ENCODE results near the gene BCAR1.

The BCAR1 gene

GRCh38 chr16:75267631-75268264 lies 16.3 kb upstream of the BCAR1 start:
- no peak for DNase-seq
- no peaks in the 10 kb centered on the region for H3K36me3 ChIP-seq (ENCODE audit: insufficient read depth, low read length)
- H3K4me3 ChIP-seq (ENCODE audit: low read depth in 1 of 2, low read length in 2 of 2), result no peak overlapping the region
- no peaks in the 10 kb centered on the region for H3K4me1 ChIP-seq (ENCODE audit: insufficient read depth, low read length)
- H3K27ac ChIP-seq (ENCODE audit: low read length), result no peak overlapping the region
- no peak overlapping the region for H3K9ac ChIP-seq (ENCODE audit: low read depth, low read length)
- ATAC-seq (ENCODE audit: insufficient read depth, low read depth), result no peak
- H3K4me2 ChIP-seq (ENCODE audit: insufficient read depth, low read length), result no peak overlapping the region
- H3K9me3 ChIP-seq (ENCODE audit: insufficient read depth, low read length, severe bottlenecking), result no peaks in the 10 kb centered on the region
- TF ChIP-seq EZH2 (IDR thresholded peaks at IDR 0.05; ENCODE audit: borderline replicate concordance, low read depth, low read length, severe bottlenecking) (no peak), CTCF (IDR thresholded peaks at IDR 0.05; ENCODE audit: borderline replicate concordance, extremely low read depth, low read length, poor library complexity, severe bottlenecking) (no peak)
- no peaks in the 10 kb centered on the region for H3K79me2 ChIP-seq (ENCODE audit: insufficient read depth, low read length)
- H4K20me1 ChIP-seq (ENCODE audit: insufficient read depth, low read length), result peaks cover 25% of the 10 kb centered on the region; the same call in 1 of the 2 replicates
- H2AFZ ChIP-seq (ENCODE audit: low read depth, low read length), result no peak overlapping the region
- H3K27me3 ChIP-seq (ENCODE audit: insufficient read depth, low read length, poor library complexity), result peaks cover 3% of the 10 kb centered on the region

GRCh38 chr16:75266738-75267630 lies 15.6 kb upstream of the BCAR1 start:
- no peak overlapping the region for H3K4me2 ChIP-seq (ENCODE audit: insufficient read depth, low read length)
- ATAC-seq (ENCODE audit: insufficient read depth, low read depth), result no peak
- H3K9ac ChIP-seq (ENCODE audit: low read depth, low read length), result no peak overlapping the region
- peaks cover 31% of the 10 kb centered on the region for H4K20me1 ChIP-seq (ENCODE audit: insufficient read depth, low read length)
- H3K27me3 ChIP-seq (ENCODE audit: insufficient read depth, low read length, poor library complexity), result peaks cover 3% of the 10 kb centered on the region
- H3K27ac ChIP-seq (ENCODE audit: low read length), result no peak overlapping the region
- no peak for TF ChIP-seq CTCF (IDR thresholded peaks at IDR 0.05; ENCODE audit: borderline replicate concordance, extremely low read depth, low read length, poor library complexity, severe bottlenecking)
- no peak for TF ChIP-seq EZH2 (IDR thresholded peaks at IDR 0.05; ENCODE audit: borderline replicate concordance, low read depth, low read length, severe bottlenecking)
- no peaks in the 10 kb centered on the region for H3K4me1 ChIP-seq (ENCODE audit: insufficient read depth, low read length)
- DNase-seq, result no peak
- no peaks in the 10 kb centered on the region for H3K9me3 ChIP-seq (ENCODE audit: insufficient read depth, low read length, severe bottlenecking)
- H3K36me3 ChIP-seq (ENCODE audit: insufficient read depth, low read length), result no peaks in the 10 kb centered on the region
- no peak overlapping the region for H3K4me3 ChIP-seq (ENCODE audit: low read depth in 1 of 2, low read length in 2 of 2)
- H3K79me2 ChIP-seq (ENCODE audit: insufficient read depth, low read length), result no peaks in the 10 kb centered on the region
- H2AFZ ChIP-seq (ENCODE audit: low read depth, low read length), result no peak overlapping the region

GRCh38 chr16:75265911-75266701 lies 14.7 kb upstream of the BCAR1 start:
- TF ChIP-seq EZH2 (IDR thresholded peaks at IDR 0.05; ENCODE audit: borderline replicate concordance, low read depth, low read length, severe bottlenecking), result no peak
- TF ChIP-seq CTCF (IDR thresholded peaks at IDR 0.05; ENCODE audit: borderline replicate concordance, extremely low read depth, low read length, poor library complexity, severe bottlenecking), result no peak
- no peak overlapping the region for H3K9ac ChIP-seq (ENCODE audit: low read depth, low read length)

More at GRCh38 chr16:75265911-75266701, 14.7 kb upstream of the BCAR1 start:
- ATAC-seq (ENCODE audit: insufficient read depth, low read depth) (no peak), DNase-seq (no peak)
- Histone ChIP-seq H3K27me3 (ENCODE audit: insufficient read depth, low read length, poor library complexity) (peaks cover 3% of the 10 kb centered on the region), H3K9me3 (ENCODE audit: insufficient read depth, low read length, severe bottlenecking) (no peaks in the 10 kb centered on the region), H3K27ac (ENCODE audit: low read length) (no peak overlapping the region), H3K36me3 (ENCODE audit: insufficient read depth, low read length) (no peaks in the 10 kb centered on the region), H3K4me3 (ENCODE audit: low read depth in 1 of 2, low read length in 2 of 2) (no peak overlapping the region), H3K4me2 (ENCODE audit: insufficient read depth, low read length) (no peak overlapping the region), H3K4me1 (ENCODE audit: insufficient read depth, low read length) (no peaks in the 10 kb centered on the region), H4K20me1 (ENCODE audit: insufficient read depth, low read length) (peaks cover 33% of the 10 kb centered on the region), H3K79me2 (ENCODE audit: insufficient read depth, low read length) (no peaks in the 10 kb centered on the region), H2AFZ (ENCODE audit: low read depth, low read length) (no peak overlapping the region)

Measured in DND-41 (cell line).